Body of pancreas (tissue), 4 donors: ENCODE data around the gene DYRK2.

Experiments
- CTCF ChIP-seq, 7 experiments: fragments of 450-650 bp in 4 of 7; fragments of 200-600 bp in 3 of 7; sonication (generic) in 3 of 7; IDR thresholded peaks; one replicate each; pipeline ENCODE4 v1.5.1; 2016 to 2019; ENCODE audit warnings: antibody characterized with exemption in 7 of 7
- POLR2A ChIP-seq, 3 donors: fragments of 450-650 bp; IDR thresholded peaks; one replicate each; pipeline ENCODE4 v1.6.1; 2016; ENCODE audit warnings: antibody characterized with exemption in 3 of 3, mild to moderate bottlenecking in 2 of 3

DNA sequence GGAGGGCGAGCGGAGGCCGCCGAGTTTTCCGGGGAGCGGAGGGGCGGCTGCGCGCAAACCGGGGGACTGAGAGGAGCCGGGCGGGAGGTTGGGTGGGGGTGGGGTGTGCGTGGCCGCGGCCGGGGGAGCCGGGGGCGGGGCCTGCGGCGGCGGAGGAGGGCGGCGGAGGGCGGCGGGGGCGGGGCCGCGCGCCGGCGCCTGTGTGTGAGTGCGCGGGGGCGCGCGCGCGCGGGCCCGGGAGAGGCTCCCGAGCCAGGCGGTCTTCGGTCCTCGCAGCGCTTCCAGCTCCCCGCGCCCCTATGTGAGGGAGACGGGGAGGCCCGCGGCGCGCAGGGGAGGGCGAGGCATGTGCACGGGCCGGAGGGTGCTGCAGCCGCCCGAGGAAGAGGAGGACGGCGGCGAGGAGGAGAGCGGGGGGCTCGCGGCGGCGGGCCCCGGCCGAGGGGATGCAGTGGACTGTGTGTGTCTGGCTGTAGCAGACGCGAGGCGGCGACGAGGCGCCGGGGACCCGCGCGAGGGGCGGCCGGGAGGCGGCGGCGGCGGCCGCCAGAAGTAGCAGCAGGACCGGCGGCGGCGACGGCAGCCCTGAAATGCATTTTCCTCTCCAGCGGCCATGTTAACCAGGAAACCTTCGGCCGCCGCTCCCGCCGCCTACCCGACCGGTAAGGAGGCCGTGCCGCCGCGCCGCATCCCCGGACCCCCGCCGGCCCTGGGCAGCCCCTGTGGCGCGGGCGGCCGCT is at the start of gene DYRK2:
- peak in 1 of 7 experiments; percentile 27 for TF ChIP-seq CTCF (IDR thresholded peaks at IDR 0.05)
- peak; percentile 78 to 86 (median 83) for TF ChIP-seq POLR2A (IDR thresholded peaks at IDR 0.05)
